GM18505 (cell line): ENCODE data around the gene SND1.

ENCODE experiments used
- ATAC-seq: cut with Tn5 transposase; IDR thresholded peaks from one replicate; pipeline ENCODE4 v1.9.1; 2021; ENCODE audit not compliant: unreplicated experiment
- POLR2A ChIP-seq: IDR thresholded peaks from 4 replicates; pipeline ENCODE4 v1.6.1; 2011; ENCODE audit warnings: borderline replicate concordance; ENCODE audit not compliant: insufficient read depth, insufficient read length; ENCODE audit errors: extremely low read depth

SND1 gene

DNA sequence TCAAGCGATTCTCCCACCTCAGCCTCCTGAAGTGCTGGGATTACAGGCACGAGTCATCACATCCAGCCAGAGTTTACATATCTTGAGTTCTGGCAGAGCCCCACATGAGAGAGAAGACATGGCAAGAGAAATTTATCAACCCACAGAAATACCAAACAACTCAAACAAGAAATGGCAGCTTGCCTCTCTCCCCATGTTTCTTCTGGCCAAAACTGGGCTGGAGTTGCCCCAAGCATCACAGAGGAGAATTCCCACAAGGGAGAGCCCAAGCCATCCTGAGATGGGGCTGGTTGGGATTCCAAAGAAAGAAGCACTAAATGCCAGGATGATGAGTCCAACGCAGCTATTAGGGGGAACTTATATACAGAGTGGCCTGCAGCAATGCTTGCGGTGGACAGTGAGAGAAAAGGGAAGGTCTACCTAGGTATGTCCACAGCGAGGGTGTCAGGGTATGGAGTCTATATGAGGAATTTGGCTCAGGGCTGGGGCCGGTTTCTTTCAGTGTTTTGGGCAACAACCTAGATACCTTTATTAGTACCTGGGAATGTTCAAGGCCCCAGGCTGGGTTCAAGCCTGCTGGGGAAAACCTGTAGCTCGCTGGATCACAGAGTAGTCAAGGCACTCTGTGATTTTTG, 19.6 kb upstream of the SND1 start:
- no peak for ATAC-seq
- TF ChIP-seq POLR2A: no peak

DNA sequence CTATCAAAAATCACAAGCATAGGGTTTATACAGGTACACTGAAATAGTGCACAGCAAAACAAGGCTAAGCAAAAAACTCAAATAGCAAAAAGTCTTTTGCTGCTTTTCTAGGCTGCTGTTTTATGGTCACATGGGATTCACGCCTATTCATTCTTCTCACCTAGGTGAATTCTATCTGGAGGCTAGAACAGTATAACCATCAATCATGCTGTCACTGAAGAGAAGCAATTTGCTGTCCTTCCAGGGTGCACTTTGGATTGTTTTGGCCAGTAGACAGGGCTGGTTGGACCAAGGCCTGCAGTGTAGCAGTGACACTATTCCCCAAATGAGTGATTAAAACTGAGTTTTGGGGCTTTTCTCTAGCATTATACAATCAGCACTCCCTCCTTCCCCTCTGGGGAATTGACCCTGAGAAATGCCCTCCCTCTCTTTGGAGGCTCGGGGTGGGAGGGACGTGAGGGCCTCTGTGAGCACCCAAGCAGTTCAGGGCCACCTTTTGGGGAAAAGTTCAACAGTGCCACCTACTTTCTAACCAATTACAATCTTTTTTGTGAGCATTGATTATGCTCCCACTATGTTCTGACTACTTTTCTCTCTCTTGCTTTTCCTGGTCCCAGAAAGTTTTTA, 16.2 kb upstream of the SND1 start:
- ATAC-seq: no peak
- TF ChIP-seq POLR2A: no peak

DNA sequence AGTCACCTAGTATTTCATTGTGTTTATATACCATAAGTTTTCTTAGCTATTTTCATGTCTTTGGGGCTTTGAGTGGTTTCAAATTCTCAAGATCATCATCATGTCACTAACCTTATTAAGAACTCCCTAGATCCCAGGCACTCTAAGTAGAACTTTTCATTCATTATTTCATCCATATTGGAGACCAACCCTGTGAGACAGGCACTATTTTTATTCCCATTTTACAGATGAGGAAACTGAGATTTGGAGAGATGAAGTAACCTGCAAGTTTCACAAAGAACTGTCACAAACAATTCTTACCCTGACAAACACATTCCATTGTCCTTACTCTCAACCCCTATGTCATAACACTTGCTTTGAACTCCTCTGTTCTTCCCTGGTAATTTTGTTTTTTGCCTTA, 13.8 kb upstream of the SND1 start:
- TF ChIP-seq POLR2A: no peak
- ATAC-seq: no peak

DNA sequence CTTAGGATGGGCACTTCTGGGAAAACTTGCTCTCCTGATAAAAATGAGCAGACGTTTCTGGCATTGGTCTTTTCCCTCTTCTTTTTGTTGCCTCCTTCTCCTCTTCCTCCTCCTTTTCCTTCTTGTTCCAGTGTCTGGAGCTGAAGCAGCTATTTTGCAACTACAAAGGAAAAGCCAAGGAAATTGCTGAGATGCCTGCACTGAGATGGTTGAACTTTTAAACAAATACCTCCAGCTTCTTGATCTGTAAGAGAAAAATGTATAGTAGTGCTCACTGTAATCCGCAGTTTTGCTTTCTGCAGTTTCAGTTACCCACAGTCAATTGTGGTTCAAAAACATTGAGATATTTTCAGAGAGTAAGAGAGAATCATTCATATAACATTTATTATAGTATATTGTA, 7.5 kb upstream of the SND1 start:
- no peak for ATAC-seq

DNA sequence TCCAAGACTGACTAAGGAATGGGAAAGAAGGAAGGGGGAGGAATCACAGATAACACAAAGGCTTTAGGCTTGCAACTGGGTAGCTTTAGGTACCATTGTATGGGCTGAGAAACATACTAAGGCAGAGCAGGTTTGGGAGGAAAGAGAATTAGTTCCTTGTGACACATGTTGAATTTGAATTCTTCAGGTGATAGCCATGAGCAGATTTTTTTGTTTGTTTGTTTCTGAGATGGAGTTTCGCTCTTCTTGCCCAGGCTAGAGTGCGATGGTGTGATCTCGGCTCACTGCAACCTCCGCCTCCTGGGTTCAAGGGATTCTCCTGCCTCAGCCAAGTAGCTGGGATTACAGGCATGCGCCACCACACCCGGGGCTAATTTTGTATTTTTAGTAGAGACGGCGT, 4.4 kb upstream of the SND1 start:
- no peak for TF ChIP-seq POLR2A
- ATAC-seq: no peak

More for the DNA sequence above, 7.5 kb upstream of the SND1 start:
- TF ChIP-seq POLR2A: no peak

DNA sequence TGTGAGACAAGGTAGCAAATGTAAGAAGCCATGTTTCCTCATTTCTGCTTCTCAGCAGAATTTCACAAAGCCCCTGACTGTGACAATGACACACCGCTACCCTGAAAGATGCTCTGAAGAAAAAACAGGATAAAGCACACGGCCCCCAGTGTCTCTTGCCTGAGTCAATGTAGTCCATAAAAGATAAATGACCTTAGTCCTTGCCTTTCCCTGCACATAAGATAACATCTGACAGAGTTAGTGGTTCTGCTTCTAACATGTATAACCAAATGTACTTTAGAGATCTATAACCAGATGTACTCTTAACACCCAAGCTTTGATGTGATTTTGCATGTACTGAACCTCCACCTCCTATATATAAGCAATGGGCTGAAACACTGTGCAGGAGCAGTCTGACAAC, 3.0 kb upstream of the SND1 start:
- no peak for TF ChIP-seq POLR2A
- no peak for ATAC-seq

DNA sequence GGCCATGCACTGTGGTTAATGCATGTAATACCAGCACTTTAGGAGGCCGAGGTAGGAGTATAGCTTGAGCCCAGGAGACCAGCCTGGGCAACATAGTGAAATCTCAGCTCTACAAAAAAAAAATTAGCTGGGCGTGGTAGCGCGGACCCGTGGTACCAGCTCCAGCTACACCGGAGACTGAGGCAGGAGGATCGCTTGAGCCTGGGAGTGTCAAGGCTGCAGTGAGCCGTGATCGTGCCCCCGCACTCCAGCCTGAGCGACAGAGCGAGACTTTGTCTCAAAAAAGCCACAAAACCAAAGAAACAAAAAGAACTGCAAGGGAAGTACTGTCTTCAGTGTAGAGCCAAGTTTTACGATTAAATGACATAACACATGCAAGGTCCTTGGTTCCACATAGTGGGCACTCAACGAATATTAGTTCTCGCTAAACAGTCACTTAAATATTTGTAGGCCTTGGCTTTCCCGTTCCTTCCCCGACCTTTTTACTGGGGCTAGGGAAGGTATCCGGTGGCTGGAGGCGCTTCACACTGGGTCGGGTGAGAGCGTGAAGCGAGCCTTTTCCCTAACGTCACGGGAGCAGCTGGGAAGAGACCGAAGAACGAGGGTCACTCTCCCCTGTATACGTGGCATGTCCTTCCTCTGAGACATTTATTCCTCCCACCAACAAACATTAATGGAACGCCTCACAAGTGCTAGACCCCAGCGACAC, 993 bp upstream of the SND1 start:
- TF ChIP-seq POLR2A: no peak
- no peak for ATAC-seq

DNA sequence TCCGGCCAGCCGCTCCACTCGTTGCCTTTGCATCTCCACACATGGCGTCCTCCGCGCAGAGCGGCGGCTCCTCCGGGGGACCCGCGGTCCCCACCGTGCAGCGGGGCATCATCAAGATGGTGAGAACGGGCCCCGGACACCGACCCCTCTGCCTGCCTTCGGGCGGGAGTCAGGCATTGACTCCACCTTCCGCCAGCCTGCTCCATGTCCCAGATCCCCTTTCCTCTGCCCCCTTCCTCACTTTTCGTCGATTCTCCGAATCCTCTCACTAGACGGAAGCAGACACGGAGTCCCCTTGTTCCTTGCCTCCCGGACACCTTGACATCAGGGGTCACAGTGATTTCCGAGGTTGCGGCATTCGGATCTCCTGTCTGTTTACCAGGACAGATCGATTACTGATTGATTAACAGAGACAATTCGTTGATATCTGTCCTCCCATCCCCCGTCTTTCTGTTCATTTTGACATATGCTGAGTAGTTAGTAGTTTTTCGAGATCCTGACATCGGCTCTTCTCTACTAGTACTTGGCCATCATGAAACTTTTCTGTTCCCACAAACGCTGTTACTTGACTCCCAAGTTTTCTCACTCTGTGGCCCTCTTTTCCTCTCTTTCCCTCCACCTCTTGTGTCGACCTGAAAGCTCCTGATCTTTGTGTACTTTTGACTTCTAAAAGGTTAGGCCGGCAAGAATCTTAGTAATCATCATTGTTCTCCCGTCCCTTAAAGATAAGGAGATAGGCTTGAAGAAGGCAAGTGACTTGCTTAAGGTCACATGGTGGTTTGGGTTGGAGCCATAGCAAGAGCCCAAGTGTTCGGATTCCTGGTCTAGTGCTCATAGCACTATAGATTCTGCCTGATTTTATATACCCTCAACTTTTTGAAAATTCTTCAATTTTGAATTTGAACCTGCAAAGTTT, 597 bp downstream of the SND1 start:
- no peak for TF ChIP-seq POLR2A
- ATAC-seq: peak; percentile 17

DNA sequence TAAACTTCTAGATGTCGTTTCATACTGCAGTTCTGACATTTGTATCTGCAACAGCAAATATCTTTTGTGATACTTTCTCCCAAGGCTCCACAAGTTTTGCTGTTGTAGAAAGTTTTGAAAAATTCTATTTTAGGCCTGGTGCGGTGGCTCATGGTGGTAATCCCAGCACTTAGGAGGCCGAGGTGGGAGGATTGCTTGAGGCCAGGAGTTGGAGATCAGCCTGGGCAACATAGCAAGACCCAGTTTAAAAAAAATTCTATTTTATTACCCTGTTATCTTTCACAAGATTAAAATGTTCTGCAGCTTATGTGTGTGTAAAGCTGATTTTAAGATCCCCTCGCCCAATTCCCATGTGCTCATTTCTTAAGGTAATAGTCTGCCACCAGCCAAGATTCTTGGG, 1.4 kb downstream of the SND1 start:
- ATAC-seq: no peak
- TF ChIP-seq POLR2A: no peak

DNA sequence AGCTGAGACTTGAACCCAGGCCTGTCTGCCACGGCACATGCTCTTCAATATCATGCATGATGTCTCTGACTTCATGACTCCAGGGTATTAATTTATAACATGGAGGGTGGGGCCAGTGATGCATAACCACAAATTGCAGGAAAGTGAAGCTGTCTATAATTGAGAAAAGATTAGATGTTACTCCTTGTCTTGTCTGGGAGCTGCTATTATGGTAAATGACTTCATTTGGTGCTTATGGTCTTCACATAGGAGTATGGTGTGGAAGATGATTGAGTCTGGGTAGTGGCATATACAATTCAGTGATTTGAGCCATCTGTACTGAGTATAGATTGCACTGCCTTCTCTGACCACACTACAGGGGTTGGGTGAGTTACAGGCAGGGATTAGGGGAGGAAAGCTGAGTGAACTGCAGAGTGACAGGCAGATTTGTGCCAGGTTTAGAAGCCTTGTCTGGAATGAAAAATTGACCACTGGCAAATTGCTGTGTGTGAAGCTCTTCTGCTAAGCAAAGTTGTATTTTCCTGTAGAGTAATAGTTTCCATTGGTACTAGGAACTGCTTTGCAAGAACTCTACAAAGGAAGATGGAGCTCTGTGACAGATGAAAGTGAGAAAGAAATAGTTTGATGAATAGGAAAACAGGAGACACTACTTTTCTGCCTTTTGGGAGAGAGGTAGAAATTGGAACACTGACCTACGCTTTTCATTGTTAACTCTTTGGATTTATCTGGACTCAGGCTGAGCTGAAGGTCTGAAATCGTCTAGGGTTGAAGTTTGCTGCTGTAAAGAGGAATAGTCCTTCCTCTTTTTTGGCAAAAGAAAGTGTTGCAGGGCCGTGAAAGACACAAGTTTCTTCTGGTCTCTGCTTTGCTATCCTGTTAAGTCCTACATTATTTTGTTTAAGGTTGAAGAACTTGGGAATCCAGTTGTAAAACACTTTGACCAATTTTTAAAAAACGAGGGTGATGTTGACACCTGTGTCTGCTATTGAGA, 2.7 kb downstream of the SND1 start:
- ATAC-seq: no peak

DNA sequence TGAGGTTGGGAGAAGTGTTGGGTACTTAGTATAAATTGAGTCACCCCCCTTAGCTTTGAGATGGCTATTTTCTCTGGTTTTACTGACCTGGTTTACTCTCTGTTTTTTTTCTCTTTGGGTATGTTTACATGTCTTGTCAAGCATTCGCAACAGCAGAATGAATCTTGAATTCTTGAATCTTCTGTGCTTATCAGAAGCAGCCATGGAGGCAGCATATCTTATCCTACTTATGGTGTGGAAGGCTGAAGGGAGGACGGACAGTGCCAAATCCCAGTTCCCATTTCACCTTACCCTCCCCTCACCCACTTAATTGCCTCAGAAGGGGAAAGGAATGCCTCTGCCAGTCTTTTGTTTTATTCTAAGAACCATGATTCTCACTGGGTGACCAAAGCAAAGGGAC, 3.7 kb downstream of the SND1 start:
- ATAC-seq: no peak

More for the DNA sequence above, 2.7 kb downstream of the SND1 start:
- no peak for TF ChIP-seq POLR2A

DNA sequence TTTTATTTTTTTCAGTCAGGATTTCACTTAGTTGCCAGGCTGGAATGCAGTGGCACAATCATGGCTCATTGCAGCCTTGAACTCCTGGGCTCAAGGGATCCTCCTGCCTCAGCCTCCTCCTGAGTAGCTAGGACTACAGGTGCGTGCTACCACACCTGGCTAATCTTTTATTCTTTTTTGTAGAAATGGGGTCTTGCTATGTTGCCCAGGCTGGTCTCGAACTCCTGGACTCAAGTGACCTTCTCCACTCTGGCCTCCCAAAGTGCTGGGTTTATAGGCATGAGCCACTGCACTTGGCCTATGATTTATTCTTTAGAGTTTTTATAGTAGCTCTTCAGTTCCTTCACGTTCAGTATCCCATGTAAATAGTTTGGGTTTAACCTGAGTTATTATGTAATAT, 5.5 kb downstream of the SND1 start:
- no peak for TF ChIP-seq POLR2A
- no peak for ATAC-seq

More for the DNA sequence above, 3.7 kb downstream of the SND1 start:
- TF ChIP-seq POLR2A: no peak
